Measurements from ENCODE around the gene PIP5K1A. TPM values are rescaled to one million over a fixed set of nuclear protein-coding genes. Genes with fewer than 3 reads are reported as not detected.

Gene PIP5K1A
- total and polyA plus RNA-seq, 9 of the 15 experiments (the other 6 are each of a cell fraction or from before 2014, with no cell fraction given), result 1.9 to 42.4 (median 18.8) TPM

DNA sequence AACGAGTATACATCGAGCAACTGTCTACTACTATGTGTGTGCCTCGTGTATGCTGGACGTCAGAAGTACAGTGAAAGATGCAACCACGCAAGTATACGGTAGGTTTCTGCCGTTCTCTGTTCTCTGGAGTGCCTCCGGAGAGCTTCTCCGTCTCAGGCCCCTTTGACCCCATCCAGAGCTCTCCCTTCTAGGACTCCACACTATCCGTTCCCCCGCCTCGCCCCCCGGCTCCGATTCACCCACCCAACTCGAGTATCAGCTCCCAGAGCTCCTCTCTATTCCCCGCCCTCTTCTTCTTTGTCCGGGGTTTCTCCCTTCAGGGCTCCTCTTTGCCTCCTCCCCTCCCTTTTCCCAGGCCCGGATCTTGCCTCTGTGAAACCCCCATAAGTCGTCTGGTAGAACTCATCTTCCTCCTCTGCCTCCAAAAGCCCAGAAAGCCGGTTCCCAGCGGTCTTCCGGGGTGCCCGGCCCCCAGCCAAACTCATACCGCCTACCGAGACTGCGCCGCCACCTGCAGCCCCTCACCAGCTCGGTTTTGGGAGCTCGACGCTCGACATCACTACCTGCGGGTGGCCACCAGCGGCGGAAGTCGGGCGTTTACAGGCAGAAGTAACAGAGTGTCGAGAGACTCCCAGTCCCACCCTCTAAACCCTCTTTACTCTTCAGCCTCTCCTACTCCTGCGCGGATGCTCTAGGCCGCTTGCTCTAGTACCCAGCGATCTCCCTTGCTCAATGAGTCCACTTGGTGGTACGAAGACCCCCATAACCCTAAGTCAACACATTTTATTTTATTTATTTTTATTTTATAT, 8.5 kb upstream of the PIP5K1A start, which contains the start of gene VPS72 (continued):
- TF ChIP-seq, protein P1, sequence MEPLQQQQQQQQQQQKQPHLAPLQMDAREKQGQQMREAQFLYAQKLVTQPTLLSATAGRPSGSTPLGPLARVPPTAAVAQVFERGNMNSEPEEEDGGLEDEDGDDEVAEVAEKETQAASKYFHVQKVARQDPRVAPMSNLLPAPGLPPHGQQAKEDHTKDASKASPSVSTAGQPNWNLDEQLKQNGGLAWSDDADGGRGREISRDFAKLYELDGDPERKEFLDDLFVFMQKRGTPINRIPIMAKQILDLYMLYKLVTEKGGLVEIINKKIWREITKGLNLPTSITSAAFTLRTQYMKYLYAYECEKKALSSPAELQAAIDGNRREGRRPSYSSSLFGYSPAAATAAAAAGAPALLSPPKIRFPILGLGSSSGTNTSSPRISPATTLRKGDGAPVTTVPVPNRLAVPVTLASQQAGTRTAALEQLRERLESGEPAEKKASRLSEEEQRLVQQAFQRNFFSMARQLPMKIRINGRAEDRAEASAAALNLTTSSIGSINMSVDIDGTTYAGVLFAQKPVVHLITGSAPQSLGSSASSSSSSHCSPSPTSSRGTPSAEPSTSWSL (CRISPR knock-in tag; IDR thresholded peaks at IDR 0.05; ENCODE audit: borderline replicate concordance), result no peak
- peak; percentile 62 for TF ChIP-seq BHLHE40 (IDR thresholded peaks at IDR 0.05; ENCODE audit: low read length)
- TF ChIP-seq ZFPM2 (CRISPR knock-in tag; IDR thresholded peaks at IDR 0.05), result no peak
- TF ChIP-seq GATAD2B (IDR thresholded peaks at IDR 0.05; ENCODE audit: borderline replicate concordance), result peak; percentile 71; the same call in 1 of the 2 replicates
- TF ChIP-seq U2AF1 (optimal IDR thresholded peaks at IDR 0.05; ENCODE audit: low read depth, low read length), result no peak
- TF ChIP-seq ZNF695 (CRISPR knock-in tag; IDR thresholded peaks at IDR 0.05), result no peak
- no peak for TF ChIP-seq KDM2B (CRISPR knock-in tag; IDR thresholded peaks at IDR 0.05)
- peak; percentile 37; the same call in 1 of the 2 replicates for TF ChIP-seq CC2D1A (IDR thresholded peaks at IDR 0.05)
- no peak for TF ChIP-seq FOXJ2 (tag; IDR thresholded peaks at IDR 0.05)
- TF ChIP-seq, protein P2, sequence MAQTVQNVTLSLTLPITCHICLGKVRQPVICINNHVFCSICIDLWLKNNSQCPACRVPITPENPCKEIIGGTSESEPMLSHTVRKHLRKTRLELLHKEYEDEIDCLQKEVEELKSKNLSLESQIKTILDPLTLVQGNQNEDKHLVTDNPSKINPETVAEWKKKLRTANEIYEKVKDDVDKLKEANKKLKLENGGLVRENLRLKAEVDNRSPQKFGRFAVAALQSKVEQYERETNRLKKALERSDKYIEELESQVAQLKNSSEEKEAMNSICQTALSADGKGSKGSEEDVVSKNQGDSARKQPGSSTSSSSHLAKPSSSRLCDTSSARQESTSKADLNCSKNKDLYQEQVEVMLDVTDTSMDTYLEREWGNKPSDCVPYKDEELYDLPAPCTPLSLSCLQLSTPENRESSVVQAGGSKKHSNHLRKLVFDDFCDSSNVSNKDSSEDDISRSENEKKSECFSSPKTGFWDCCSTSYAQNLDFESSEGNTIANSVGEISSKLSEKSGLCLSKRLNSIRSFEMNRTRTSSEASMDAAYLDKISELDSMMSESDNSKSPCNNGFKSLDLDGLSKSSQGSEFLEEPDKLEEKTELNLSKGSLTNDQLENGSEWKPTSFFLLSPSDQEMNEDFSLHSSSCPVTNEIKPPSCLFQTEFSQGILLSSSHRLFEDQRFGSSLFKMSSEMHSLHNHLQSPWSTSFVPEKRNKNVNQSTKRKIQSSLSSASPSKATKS (CRISPR knock-in tag; IDR thresholded peaks at IDR 0.05), result no peak
- no peak for TF ChIP-seq ZNF263 (CRISPR knock-in tag; IDR thresholded peaks at IDR 0.05; ENCODE audit: borderline replicate concordance)
- no peak for TF ChIP-seq IRF2 (CRISPR knock-in tag; IDR thresholded peaks at IDR 0.05)
- peak; percentile 91 for TF ChIP-seq GABPB1 (CRISPR knock-in tag; IDR thresholded peaks at IDR 0.05)
- TF ChIP-seq, protein P3, sequence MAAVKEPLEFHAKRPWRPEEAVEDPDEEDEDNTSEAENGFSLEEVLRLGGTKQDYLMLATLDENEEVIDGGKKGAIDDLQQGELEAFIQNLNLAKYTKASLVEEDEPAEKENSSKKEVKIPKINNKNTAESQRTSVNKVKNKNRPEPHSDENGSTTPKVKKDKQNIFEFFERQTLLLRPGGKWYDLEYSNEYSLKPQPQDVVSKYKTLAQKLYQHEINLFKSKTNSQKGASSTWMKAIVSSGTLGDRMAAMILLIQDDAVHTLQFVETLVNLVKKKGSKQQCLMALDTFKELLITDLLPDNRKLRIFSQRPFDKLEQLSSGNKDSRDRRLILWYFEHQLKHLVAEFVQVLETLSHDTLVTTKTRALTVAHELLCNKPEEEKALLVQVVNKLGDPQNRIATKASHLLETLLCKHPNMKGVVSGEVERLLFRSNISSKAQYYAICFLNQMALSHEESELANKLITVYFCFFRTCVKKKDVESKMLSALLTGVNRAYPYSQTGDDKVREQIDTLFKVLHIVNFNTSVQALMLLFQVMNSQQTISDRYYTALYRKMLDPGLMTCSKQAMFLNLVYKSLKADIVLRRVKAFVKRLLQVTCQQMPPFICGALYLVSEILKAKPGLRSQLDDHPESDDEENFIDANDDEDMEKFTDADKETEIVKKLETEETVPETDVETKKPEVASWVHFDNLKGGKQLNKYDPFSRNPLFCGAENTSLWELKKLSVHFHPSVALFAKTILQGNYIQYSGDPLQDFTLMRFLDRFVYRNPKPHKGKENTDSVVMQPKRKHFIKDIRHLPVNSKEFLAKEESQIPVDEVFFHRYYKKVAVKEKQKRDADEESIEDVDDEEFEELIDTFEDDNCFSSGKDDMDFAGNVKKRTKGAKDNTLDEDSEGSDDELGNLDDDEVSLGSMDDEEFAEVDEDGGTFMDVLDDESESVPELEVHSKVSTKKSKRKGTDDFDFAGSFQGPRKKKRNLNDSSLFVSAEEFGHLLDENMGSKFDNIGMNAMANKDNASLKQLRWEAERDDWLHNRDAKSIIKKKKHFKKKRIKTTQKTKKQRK (IDR thresholded peaks at IDR 0.05; ENCODE audit: borderline replicate concordance, low read depth, low read length), result peak; percentile 77
- TF ChIP-seq, protein P4, sequence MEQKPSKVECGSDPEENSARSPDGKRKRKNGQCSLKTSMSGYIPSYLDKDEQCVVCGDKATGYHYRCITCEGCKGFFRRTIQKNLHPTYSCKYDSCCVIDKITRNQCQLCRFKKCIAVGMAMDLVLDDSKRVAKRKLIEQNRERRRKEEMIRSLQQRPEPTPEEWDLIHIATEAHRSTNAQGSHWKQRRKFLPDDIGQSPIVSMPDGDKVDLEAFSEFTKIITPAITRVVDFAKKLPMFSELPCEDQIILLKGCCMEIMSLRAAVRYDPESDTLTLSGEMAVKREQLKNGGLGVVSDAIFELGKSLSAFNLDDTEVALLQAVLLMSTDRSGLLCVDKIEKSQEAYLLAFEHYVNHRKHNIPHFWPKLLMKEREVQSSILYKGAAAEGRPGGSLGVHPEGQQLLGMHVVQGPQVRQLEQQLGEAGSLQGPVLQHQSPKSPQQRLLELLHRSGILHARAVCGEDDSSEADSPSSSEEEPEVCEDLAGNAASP (IDR thresholded peaks at IDR 0.05), result no peak
- TF ChIP-seq FUS (optimal IDR thresholded peaks at IDR 0.05; ENCODE audit: low read depth, low read length), result no peak
- no peak for TF ChIP-seq MCM2 (IDR thresholded peaks at IDR 0.05; ENCODE audit: low read depth)
- TF ChIP-seq ZNF785 (CRISPR knock-in tag; IDR thresholded peaks at IDR 0.05), result no peak
- TF ChIP-seq PRPF4 (IDR thresholded peaks at IDR 0.05; ENCODE audit: insufficient read depth, low read depth, low read length, poor library complexity, severe bottlenecking), result no peak
- no peak for TF ChIP-seq ZNF253 (CRISPR knock-in tag; conservative IDR thresholded peaks at IDR 0.05)

Data from K562 (cell line).